RWPE1 (cell line): ENCODE measurements around the gene HCFC1.

ENCODE experiments used
- CTCF ChIA-PET: fragments of 350-600 bp; sonication (Branson Sonifier 250); formaldehyde crosslinking; extraction: SDS; loops from one replicate; lab custom pipeline; 2021; lab: Yijun Ruan, JAX
- POLR2A ChIA-PET: fragments of 400-600 bp; formaldehyde crosslinking; extraction: SDS; loops from one replicate; lab custom pipeline; 2020; ENCODE audit warnings: antibody characterized with exemption; ENCODE audit not compliant: low non-redundant PET; lab: Yijun Ruan, JAX
- DNase-seq: peaks from one replicate; pipeline ENCODE4 v3.0.0; 2012; ENCODE audit warnings: low spot score
- H3K27ac ChIP-seq: fragments of 450-650 bp; 2 replicates; pipeline ENCODE4 v1.5.1; 2017
- CTCF ChIP-seq: fragments of 450-650 bp; conservative IDR thresholded peaks from 2 replicates; pipeline ENCODE4 v1.5.1; 2017; ENCODE audit warnings: low read depth, mild to moderate bottlenecking

HCFC1 gene

GRCh38 chrX:153938226-153938786, 33.3 kb downstream of the HCFC1 start:
- no peak overlapping the region for H3K27ac ChIP-seq

GRCh38 chrX:153937056-153937455, 34.6 kb downstream of the HCFC1 start:
- H3K27ac ChIP-seq = no peak overlapping the region
- ChIA-PET CTCF (interaction anchor here (0.6 kb wide), 1 partner anchor 13 kb away, joined by 3 read pairs; no protein-coding TSS in a partner anchor), POLR2A (no interaction called here)
- no peak for TF ChIP-seq CTCF
- no peak for DNase-seq

More at GRCh38 chrX:153938226-153938786, 33.3 kb downstream of the HCFC1 start:
- no peak for DNase-seq
- no peak for TF ChIP-seq CTCF
- ChIA-PET POLR2A (no interaction called here), CTCF (interaction anchor here (0.7 to 1.1 kb wide), 2 partner anchors 11 to 54 kb away, joined by 3 to 4 read pairs; no protein-coding TSS in a partner anchor)

- POLR2A ChIA-PET = interaction anchor here (0.8 kb wide), 1 partner anchor 12 kb away, joined by 3 read pairs; no protein-coding TSS in a partner anchor
- no peak for TF ChIP-seq CTCF
- peak overlapping the region; percentile 66 for H3K27ac ChIP-seq
- DNase-seq = no peak
- CTCF ChIA-PET = no interaction called here
These were observed 36.2 kb downstream of the HCFC1 start for GRCh38 chrX:153935326-153935851.

GRCh38 chrX:153934762-153935325, 36.8 kb downstream of the HCFC1 start, which contains the start of gene NAA10:
TSS of gene NAA10 (minus strand) at chrX:153935037. CDS start at chrX:153934904, 133 bp downstream.
- POLR2A ChIA-PET = interaction anchor here (0.8 kb wide), 1 partner anchor 13 kb away, joined by 3 read pairs; no protein-coding TSS in a partner anchor
- CTCF ChIA-PET = no interaction called here
- peak; percentile 61 for DNase-seq

GRCh38 chrX:153934148-153934761, 37.4 kb downstream of the HCFC1 start:
- H3K27ac ChIP-seq = peak overlapping the region; percentile 66

More at GRCh38 chrX:153934762-153935325, 36.8 kb downstream of the HCFC1 start, which contains the start of gene NAA10:
- no peak for TF ChIP-seq CTCF
- peak within 1 kb of the TSS; percentile 66 for H3K27ac ChIP-seq

More at GRCh38 chrX:153934148-153934761, 37.4 kb downstream of the HCFC1 start:
- ChIA-PET CTCF (no interaction called here), POLR2A (no interaction called here)
- no peak for DNase-seq
- TF ChIP-seq CTCF = no peak
